Naive thymus-derived CD8-positive, alpha-beta T cell (primary cell): ENCODE results near the gene FCN1. TPM values are rescaled to one million over a fixed set of nuclear protein-coding genes. Genes with fewer than 3 reads are reported as not detected.
A peak's percentile ranks its signal among the peaks of the same experiment; 100 is the strongest.

Source experiments
- ATAC-seq, 2 donors: fragments of 150-1000 bp; cut with Tn5 transposase in 1 of 2; sonication (Bioruptor Pico), chemical (Tn5 transposase) in 1 of 2; 1 replicate in 1 of 2; 2 replicates in 1 of 2; pipeline ENCODE4 v1.10.0; 2021; ENCODE audit warnings: mild to moderate bottlenecking in 2 of 2, moderate library complexity in 2 of 2
- POLR2A ChIA-PET: fragments of 350-600 bp; sonication (Branson Sonifier 250); formaldehyde crosslinking; loops from one replicate; lab custom pipeline; 2021; ENCODE audit warnings: antibody characterized with exemption; lab: Charles Lee
- DNase-seq, 10 donors: peaks; one replicate each; pipeline versions ENCODE4 v3.0.0 to v3.0.0-alpha.2; 2020 to 2022
- H3K27ac Mint-ChIP-seq, 10 donors: one replicate each; pipeline ENCODE4 v1.8.0; 2020 to 2022; ENCODE audit warnings: mild to moderate bottlenecking in 10 of 10, mixed read lengths in 10 of 10, moderate library complexity in 4 of 10, inconsistent platforms in 1 of 10
- H3K27me3 Mint-ChIP-seq, 5 donors: one replicate each; pipeline ENCODE4 v1.8.0; 2021 to 2022; ENCODE audit warnings: mixed read lengths in 5 of 5
- H3K36me3 Mint-ChIP-seq, 3 donors: one replicate each; pipeline ENCODE4 v1.8.0; 2020 to 2022; ENCODE audit warnings: mixed read lengths in 3 of 3, mild to moderate bottlenecking in 2 of 3, inconsistent platforms in 1 of 3
- H3K4me1 Mint-ChIP-seq, 4 donors: one replicate each; pipeline ENCODE4 v1.8.0; 2021 to 2022; ENCODE audit warnings: mixed read lengths in 4 of 4
- H3K4me3 Mint-ChIP-seq, 10 donors: one replicate each; pipeline ENCODE4 v1.8.0; 2020 to 2022; ENCODE audit warnings: mild to moderate bottlenecking in 10 of 10, mixed read lengths in 10 of 10, moderate library complexity in 6 of 10, inconsistent platforms in 1 of 10
- H3K9me3 Mint-ChIP-seq, 9 donors: one replicate each; pipeline ENCODE4 v1.8.0; 2020 to 2022; ENCODE audit warnings: mixed read lengths in 9 of 9, mild to moderate bottlenecking in 3 of 9, inconsistent platforms in 1 of 9, moderate library complexity in 1 of 9
- polyA plus RNA-seq, 3 donors: library from polyadenylated mRNA; unstranded; fragments of 300-500 nt; fragmentation: Illumina TruSeq; gene quantifications; one replicate each; pipeline ENCODE4 v1.2.3, GENCODE V29; 2021
- total RNA-seq, 8 experiments: library from RNA in 2 of 8; stranded (reverse) in 2 of 8; gene quantifications; one replicate each; pipeline ENCODE4 v1.2.3 and lab custom pipeline; 2021 to 2026

Gene FCN1
- total and polyA plus RNA-seq, 5 experiments from 2014 or later, result 0.59 to 3.1 (median 1.3) TPM

GRCh38 chr9:134939080-134939733 is 21.5 kb upstream of the FCN1 start:
- peaks cover 0 to 14% (median 2%) of the 10 kb centered on the region in 5 donors for H3K27me3 Mint-ChIP-seq
- no peaks in the 10 kb centered on the region for H3K9me3 Mint-ChIP-seq
- POLR2A ChIA-PET, result no interaction called here
- no peak overlapping the region for H3K4me3 Mint-ChIP-seq
- no peak for ATAC-seq
- peaks cover 0 to 27% (median under 1%) of the 10 kb centered on the region in 4 donors for H3K4me1 Mint-ChIP-seq
- no peaks in the 10 kb centered on the region for H3K36me3 Mint-ChIP-seq
- no peak overlapping the region for H3K27ac Mint-ChIP-seq
- DNase-seq, result no peak

GRCh38 chr9:134938346-134939079 is 20.8 kb upstream of the FCN1 start:
- ATAC-seq (no peak), DNase-seq (no peak)
- no peaks in the 10 kb centered on the region for H3K9me3 Mint-ChIP-seq
- peaks cover 0 to 17% (median 2%) of the 10 kb centered on the region in 5 donors for H3K27me3 Mint-ChIP-seq
- H3K27ac Mint-ChIP-seq, result no peak overlapping the region
- no peaks in the 10 kb centered on the region for H3K36me3 Mint-ChIP-seq
- POLR2A ChIA-PET, result no interaction called here
- H3K4me1 Mint-ChIP-seq, result peaks cover 0 to 29% (median under 1%) of the 10 kb centered on the region in 4 donors
- H3K4me3 Mint-ChIP-seq, result no peak overlapping the region

GRCh38 chr9:134937566-134938345 is 20.0 kb upstream of the FCN1 start:
- Mint-ChIP-seq H3K4me3 (peak overlapping the region in 1 of 10 donors; percentile 24), H3K36me3 (no peaks in the 10 kb centered on the region), H3K27me3 (peaks cover 0 to 20% (median 2%) of the 10 kb centered on the region in 5 donors), H3K4me1 (peaks cover 0 to 31% (median under 1%) of the 10 kb centered on the region in 4 donors), H3K9me3 (no peaks in the 10 kb centered on the region), H3K27ac (no peak overlapping the region)
- no peak for DNase-seq
- ATAC-seq, result no peak
- POLR2A ChIA-PET, result no interaction called here

- DNase-seq, result no peak
These were observed 19.4 kb upstream of the FCN1 start for GRCh38 chr9:134937164-134937555.

GRCh38 chr9:134936346-134937163 is 18.8 kb upstream of the FCN1 start:
- no peaks in the 10 kb centered on the region for H3K9me3 Mint-ChIP-seq
- H3K27ac Mint-ChIP-seq, result no peak overlapping the region
- H3K4me1 Mint-ChIP-seq, result peaks cover 0 to 38% (median under 1%) of the 10 kb centered on the region in 4 donors
- POLR2A ChIA-PET, result no interaction called here
- H3K27me3 Mint-ChIP-seq, result peaks cover 1 to 29% (median 11%) of the 10 kb centered on the region in 5 donors
- DNase-seq, result no peak
- no peak for ATAC-seq
- H3K36me3 Mint-ChIP-seq, result no peaks in the 10 kb centered on the region
- H3K4me3 Mint-ChIP-seq, result peak overlapping the region in 1 of 10 donors; percentile 11

More at GRCh38 chr9:134937164-134937555, 19.4 kb upstream of the FCN1 start:
- Mint-ChIP-seq H3K27me3 (peaks cover 1 to 24% (median 6%) of the 10 kb centered on the region in 5 donors), H3K9me3 (no peaks in the 10 kb centered on the region), H3K36me3 (no peaks in the 10 kb centered on the region), H3K4me1 (peaks cover 0 to 36% (median under 1%) of the 10 kb centered on the region in 4 donors), H3K27ac (no peak overlapping the region), H3K4me3 (peak overlapping the region in 1 of 10 donors; percentile 24)
- POLR2A ChIA-PET, result no interaction called here
- ATAC-seq, result no peak

- no peak overlapping the region for H3K27ac Mint-ChIP-seq
- POLR2A ChIA-PET, result no interaction called here
These were observed 18.1 kb upstream of the FCN1 start for GRCh38 chr9:134935701-134936345.

GRCh38 chr9:134935056-134935640 is 17.4 kb upstream of the FCN1 start:
- Mint-ChIP-seq H3K36me3 (no peaks in the 10 kb centered on the region), H3K4me1 (peaks cover 0 to 46% (median under 1%) of the 10 kb centered on the region in 4 donors), H3K27ac (no peak overlapping the region), H3K9me3 (no peaks in the 10 kb centered on the region), H3K4me3 (no peak overlapping the region), H3K27me3 (peaks cover 5 to 37% (median 21%) of the 10 kb centered on the region in 5 donors)
- ATAC-seq (no peak), DNase-seq (peak in 1 of 10 donors; percentile 15)
- POLR2A ChIA-PET, result no interaction called here

More at GRCh38 chr9:134935701-134936345, 18.1 kb upstream of the FCN1 start:
- no peaks in the 10 kb centered on the region for H3K36me3 Mint-ChIP-seq
- no peak for ATAC-seq
- peaks cover 3 to 34% (median 17%) of the 10 kb centered on the region in 5 donors for H3K27me3 Mint-ChIP-seq
- H3K4me1 Mint-ChIP-seq, result peaks cover 0 to 42% (median under 1%) of the 10 kb centered on the region in 4 donors
- DNase-seq, result peak in 1 of 10 donors; percentile 50
- no peaks in the 10 kb centered on the region for H3K9me3 Mint-ChIP-seq
- no peak overlapping the region for H3K4me3 Mint-ChIP-seq

GRCh38 chr9:134933076-134933659 is 15.5 kb upstream of the FCN1 start:
- DNase-seq, result no peak
- Mint-ChIP-seq H3K4me1 (peaks cover 0 to 58% (median under 1%) of the 10 kb centered on the region in 4 donors), H3K27me3 (peaks cover 3 to 38% (median 21%) of the 10 kb centered on the region in 5 donors), H3K4me3 (no peak overlapping the region), H3K9me3 (no peaks in the 10 kb centered on the region), H3K36me3 (no peaks in the 10 kb centered on the region), H3K27ac (peak overlapping the region in 1 of 10 donors; percentile 18)
- POLR2A ChIA-PET, result no interaction called here
- ATAC-seq, result no peak

- Mint-ChIP-seq H3K27ac (no peak overlapping the region), H3K36me3 (no peaks in the 10 kb centered on the region), H3K27me3 (peaks cover 3 to 38% (median 21%) of the 10 kb centered on the region in 5 donors), H3K9me3 (no peaks in the 10 kb centered on the region), H3K4me3 (no peak overlapping the region), H3K4me1 (peaks cover 0 to 58% (median under 1%) of the 10 kb centered on the region in 4 donors)
- POLR2A ChIA-PET, result no interaction called here
- ATAC-seq (no peak), DNase-seq (no peak)
These were observed 14.9 kb upstream of the FCN1 start for GRCh38 chr9:134932606-134933005.

- Mint-ChIP-seq H3K27ac (no peak overlapping the region), H3K27me3 (peaks cover 3 to 38% (median 21%) of the 10 kb centered on the region in 5 donors), H3K9me3 (no peaks in the 10 kb centered on the region), H3K4me3 (no peak overlapping the region), H3K36me3 (no peaks in the 10 kb centered on the region), H3K4me1 (peaks cover 0 to 56% (median under 1%) of the 10 kb centered on the region in 4 donors)
- DNase-seq, result peak in 1 of 10 donors; percentile 50
- no peak for ATAC-seq
- POLR2A ChIA-PET, result no interaction called here
These were observed 14.5 kb upstream of the FCN1 start for GRCh38 chr9:134932171-134932570.

- POLR2A ChIA-PET, result no interaction called here
- ATAC-seq, result no peak
- Mint-ChIP-seq H3K4me1 (peaks cover 0 to 41% (median 0%) of the 10 kb centered on the region in 4 donors), H3K4me3 (peak overlapping the region in 1 of 10 donors; percentile 52), H3K27me3 (peaks cover 3 to 36% (median 21%) of the 10 kb centered on the region in 5 donors), H3K36me3 (no peaks in the 10 kb centered on the region), H3K27ac (no peak overlapping the region), H3K9me3 (no peaks in the 10 kb centered on the region)
- DNase-seq, result no peak
These were observed 12.7 kb upstream of the FCN1 start for GRCh38 chr9:134930398-134930797.
